GM13977 (cell line): ENCODE measurements around the gene MCTP2.

ENCODE experiments used
- DNase-seq: peaks from one replicate; pipeline ENCODE4 v3.0.0; 2012; ENCODE audit warnings: low spot score
- in situ Hi-C: fragments of 300-500 bp; cut with MboI; formaldehyde crosslinking; loops from one replicate; pipeline ENCODE4 v1.12.0; 2022; ENCODE audit warnings: low sequenced_read_pairs, low pct_unique_long_range_greater_than_20kb, mixed read lengths, inconsistent platforms; ENCODE audit not compliant: unreplicated experiment
- TF ChIP-seq, protein P1 (sequence below): IDR thresholded peaks from 2 replicates; pipeline ENCODE4 v1.5.1; 2012; ENCODE audit warnings: mild to moderate bottlenecking, control low read depth; ENCODE audit not compliant: insufficient read depth; ENCODE audit errors: extremely low read depth, missing control alignments

Gene MCTP2

GRCh38 chr15:94196531-94196930, 34.8 kb upstream of the MCTP2 start:
- TF ChIP-seq, protein P1, sequence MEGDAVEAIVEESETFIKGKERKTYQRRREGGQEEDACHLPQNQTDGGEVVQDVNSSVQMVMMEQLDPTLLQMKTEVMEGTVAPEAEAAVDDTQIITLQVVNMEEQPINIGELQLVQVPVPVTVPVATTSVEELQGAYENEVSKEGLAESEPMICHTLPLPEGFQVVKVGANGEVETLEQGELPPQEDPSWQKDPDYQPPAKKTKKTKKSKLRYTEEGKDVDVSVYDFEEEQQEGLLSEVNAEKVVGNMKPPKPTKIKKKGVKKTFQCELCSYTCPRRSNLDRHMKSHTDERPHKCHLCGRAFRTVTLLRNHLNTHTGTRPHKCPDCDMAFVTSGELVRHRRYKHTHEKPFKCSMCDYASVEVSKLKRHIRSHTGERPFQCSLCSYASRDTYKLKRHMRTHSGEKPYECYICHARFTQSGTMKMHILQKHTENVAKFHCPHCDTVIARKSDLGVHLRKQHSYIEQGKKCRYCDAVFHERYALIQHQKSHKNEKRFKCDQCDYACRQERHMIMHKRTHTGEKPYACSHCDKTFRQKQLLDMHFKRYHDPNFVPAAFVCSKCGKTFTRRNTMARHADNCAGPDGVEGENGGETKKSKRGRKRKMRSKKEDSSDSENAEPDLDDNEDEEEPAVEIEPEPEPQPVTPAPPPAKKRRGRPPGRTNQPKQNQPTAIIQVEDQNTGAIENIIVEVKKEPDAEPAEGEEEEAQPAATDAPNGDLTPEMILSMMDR = no peak
- DNase-seq = no peak
- in situ Hi-C loops = no loop called here

GRCh38 chr15:94198633-94199032, 32.7 kb upstream of the MCTP2 start:
- DNase-seq = no peak
- TF ChIP-seq, protein P1 = no peak
- in situ Hi-C loops = no loop called here

DNA sequence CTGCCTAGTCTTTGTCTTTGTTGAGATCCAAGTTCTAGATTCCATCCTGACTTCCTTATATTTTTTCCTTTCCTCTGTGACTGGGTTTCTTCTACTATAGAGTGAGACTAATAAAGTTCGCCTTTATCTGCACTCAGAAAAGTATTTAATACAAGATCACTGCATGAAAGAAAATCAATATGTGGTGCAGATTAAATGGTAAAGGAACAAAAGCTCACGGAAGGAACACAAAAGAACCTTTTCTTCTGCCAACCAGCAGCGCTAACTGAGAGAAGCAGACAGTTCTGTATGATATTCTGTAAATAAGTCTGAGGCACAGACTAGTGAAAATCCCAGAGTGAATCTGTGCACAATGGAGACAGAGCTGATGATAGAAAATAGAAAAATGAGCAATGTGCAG, 31.6 kb upstream of the MCTP2 start:
- DNase-seq = no peak
- in situ Hi-C loops = no loop called here
- TF ChIP-seq, protein P1 = no peak

- in situ Hi-C loops = no loop called here
- TF ChIP-seq, protein P1 = no peak
- no peak for DNase-seq
Observed at GRCh38 chr15:94203306-94203705, 28.1 kb upstream of the MCTP2 start.

DNA sequence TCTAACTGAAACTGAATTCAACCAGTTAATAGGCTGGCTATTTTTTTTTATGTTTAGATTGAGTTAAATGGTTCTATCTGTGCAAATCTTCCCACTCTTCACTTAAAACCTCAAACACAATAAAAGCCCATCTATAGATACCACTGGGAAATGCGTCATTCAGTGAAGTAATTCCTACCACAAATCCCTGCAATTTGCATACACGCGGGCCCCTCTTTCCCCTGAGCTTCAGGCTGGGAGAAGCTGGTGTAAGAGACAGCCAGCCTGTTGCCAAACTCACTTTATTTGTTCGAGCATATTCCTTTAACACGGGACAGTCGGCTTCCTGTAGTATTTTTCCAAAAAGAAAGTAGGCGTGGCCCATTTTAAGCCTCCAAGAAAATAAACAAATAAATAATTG, 26.0 kb upstream of the MCTP2 start:
- in situ Hi-C loops = no loop called here
- no peak for DNase-seq
- TF ChIP-seq, protein P1 = no peak

- DNase-seq = no peak
- in situ Hi-C loops = no loop called here
- TF ChIP-seq, protein P1 = no peak
Observed at GRCh38 chr15:94206463-94207167, 24.7 kb upstream of the MCTP2 start.
